GM21619 (cell line): ENCODE measurements around the gene MOV10.

Experiments used
- ATAC-seq: cut with Tn5 transposase; IDR thresholded peaks from one replicate; pipeline ENCODE4 v1.9.1; 2021; ENCODE audit not compliant: unreplicated experiment

MOV10 gene

GRCh38 chr1:112673592-112674439, 643 bp upstream of the MOV10 start:
- ATAC-seq: no peak

- ATAC-seq: peak; percentile 41
Measured at GRCh38 chr1:112674986-112675727, 698 bp downstream of the MOV10 start.

DNA sequence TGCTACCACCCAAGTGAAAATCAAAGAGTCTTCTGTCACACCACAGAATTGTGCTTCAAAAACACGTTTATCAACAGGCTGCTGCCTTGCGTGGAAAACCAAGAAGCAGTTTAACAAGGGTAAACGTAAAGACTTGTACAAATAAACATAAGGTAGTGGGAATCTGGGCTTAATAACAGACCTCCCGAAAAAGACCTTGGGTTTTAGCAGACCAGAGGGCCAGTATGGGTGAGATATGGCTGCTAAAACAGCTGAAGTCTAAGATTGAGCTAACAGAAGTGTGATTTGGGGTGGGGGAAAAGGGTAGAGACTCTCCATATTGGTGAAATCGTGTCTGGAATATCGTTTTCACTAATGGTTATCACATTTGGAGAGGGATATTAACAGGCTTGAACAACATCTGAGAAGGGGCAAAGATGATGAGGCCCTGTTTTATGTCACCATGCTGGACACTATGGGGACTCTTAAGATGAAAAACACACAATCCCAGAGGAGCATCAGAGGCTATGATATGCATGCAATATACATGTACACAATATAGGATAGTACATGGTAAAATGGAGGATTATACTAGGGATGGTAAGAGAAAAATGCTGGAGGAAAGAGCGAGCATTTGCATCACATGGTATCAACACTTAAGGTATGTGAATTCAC, 1.4 kb downstream of the MOV10 start:
- no peak for ATAC-seq

- no peak for ATAC-seq
Measured at GRCh38 chr1:112676543-112676942, 2.1 kb downstream of the MOV10 start.

DNA sequence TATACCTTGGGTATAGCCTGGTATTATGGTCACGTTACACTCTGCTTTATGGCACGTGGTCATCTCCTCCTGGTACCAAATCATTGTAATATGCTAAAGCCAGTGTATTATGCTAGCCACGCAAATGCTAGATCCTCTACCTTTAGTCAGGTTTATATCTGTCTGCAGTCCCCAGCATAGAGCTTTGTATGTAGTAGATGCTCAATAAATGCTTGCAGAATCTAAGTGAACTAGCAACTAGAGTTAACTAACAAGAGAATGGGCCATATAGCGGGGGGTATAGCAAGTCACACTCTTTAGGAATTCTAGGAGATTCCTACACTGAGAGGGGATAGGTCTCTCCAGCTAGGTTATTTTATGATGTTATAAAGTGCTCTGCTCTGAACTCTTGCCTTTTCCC, 3.0 kb downstream of the MOV10 start:
- ATAC-seq: no peak

GRCh38 chr1:112678605-112679004, 4.1 kb downstream of the MOV10 start:
- no peak for ATAC-seq

GRCh38 chr1:112685913-112686312, 11.5 kb downstream of the MOV10 start:
- no peak for ATAC-seq

GRCh38 chr1:112686417-112686816, 12.0 kb downstream of the MOV10 start:
- no peak for ATAC-seq

- no peak for ATAC-seq
Measured at GRCh38 chr1:112686835-112687234, 12.4 kb downstream of the MOV10 start.

DNA sequence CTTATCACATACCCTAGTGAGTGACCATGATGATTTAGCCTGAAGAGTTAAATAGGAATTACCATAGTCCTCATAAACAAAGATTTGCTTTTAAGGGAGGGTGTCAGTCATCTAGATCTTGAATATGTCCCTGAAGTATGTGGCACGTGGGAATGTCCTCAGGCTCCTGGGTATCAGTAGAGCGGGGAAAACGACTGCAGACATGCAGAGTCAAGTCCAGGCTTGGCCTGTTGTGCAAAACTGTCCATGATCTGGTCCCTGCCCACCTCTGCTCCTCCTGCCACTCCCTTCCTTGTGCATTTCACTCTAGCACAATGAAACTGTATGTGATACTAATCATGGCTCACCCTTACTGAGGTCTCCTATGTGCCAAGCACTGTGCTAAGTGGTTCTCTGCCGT, 12.9 kb downstream of the MOV10 start:
- no peak for ATAC-seq

DNA sequence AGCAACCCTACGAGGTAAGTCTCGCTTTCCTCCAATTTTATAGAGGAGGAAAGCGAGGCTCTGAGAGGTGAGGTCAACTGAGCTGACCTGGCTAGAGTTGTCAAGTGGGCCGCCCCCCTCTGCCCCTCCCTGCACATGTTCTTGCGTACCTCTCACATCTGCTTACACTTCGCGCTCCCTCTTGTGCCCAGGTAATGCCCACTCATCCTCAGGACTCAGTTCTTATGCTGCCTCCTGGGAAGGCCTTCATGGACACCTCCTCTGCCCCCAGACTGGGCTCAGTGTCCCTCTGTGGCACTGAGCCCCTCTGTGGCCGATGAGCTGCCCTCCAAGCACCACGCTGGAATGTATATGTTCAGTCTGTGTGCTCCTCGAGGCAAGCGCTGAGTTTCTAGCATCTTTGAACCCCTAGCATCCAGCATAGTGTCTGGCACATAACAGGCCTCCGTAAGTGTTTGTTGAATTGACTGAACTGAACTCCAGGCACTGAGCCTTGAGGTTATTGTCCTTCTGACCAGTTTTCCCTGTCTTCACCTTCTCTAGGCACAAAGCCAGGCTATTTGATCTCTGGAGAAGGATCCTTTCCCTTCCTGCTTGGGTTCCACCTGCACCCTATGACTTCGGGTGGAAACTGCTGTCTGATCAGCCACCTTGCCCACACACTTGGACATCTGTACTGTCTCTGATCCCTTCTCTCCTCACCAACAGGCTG, 13.5 kb downstream of the MOV10 start:
- no peak for ATAC-seq

DNA sequence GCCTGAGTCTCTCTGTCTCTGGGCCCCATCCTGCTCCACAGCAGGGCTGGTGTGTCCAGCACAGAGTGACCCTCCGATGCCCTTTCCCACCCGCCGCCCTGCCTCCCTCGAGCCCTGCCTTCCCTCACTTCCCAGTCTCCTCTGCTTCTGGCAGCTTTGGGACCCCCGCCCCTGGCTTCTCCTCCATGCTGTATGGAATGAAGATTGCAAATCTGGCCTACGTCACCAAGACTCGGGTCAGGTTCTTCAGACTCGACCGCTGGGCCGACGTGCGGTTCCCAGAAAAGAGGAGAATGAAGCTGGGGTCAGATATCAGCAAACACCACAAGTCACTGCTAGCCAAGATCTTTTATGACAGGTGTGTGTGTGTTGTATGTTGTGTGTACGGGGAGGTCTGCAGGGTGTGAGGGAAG, 14.3 kb downstream of the MOV10 start:
- no peak for ATAC-seq

GRCh38 chr1:112689196-112689841, 14.9 kb downstream of the MOV10 start:
- no peak for ATAC-seq

DNA sequence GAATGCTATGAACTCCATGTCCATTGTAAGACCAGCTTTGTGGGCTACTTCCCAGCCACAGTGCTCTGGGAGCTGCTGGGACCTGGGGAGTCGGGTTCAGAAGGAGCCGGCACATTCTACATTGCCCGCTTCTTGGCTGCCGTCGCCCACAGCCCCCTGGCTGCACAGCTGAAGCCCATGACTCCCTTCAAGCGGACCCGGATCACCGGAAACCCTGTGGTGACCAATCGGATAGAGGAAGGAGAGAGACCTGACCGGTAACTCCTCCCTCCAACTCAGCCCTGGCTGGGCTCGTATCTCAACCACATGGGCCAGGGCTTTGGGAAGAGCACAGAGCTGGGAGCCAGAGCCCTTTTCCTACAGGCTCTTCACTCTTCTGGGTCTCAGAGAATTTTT, 15.4 kb downstream of the MOV10 start:
- ATAC-seq: no peak

DNA sequence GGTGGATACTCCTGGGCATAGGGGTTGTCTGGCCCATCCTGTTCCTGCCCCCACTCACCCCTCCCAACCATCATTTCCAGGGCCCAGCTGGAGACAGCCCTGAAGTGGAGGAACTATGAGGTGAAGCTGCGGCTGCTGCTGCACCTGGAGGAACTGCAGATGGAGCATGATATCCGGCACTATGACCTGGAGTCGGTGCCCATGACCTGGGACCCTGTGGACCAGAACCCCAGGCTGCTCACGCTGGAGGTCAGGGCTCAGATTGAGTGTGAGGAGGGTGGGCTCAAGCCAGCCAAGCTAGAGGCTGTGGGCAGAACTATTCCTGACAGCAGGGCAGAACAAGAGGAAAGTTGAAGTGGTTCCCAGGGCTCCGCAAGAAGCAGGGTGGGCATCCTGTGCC, 18.2 kb downstream of the MOV10 start:
- no peak for ATAC-seq

GRCh38 chr1:112693821-112694220, 19.4 kb downstream of the MOV10 start:
- ATAC-seq: no peak

DNA sequence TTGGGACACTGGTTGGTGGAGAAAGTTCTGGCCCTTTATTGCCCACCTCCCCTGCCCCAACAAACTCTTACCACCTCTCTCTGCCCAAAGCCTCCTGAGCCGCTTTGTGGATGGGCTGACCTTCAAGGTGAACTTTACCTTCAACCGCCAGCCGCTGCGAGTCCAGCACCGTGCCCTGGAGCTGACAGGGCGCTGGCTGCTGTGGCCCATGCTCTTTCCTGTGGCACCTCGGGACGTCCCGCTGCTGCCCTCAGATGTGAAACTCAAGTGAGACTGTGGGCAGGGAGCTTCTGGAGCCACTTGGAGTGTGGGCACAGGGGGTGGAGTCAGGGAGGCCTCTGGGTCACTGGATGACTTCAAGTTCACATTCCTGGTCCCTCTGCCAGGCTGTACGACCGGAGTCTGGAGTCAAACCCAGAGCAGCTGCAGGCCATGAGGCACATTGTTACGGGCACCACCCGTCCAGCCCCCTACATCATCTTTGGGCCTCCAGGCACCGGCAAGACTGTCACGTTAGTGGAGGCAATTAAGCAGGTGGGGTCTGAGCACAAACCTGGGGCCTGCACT, 20.0 kb downstream of the MOV10 start:
- no peak for ATAC-seq

DNA sequence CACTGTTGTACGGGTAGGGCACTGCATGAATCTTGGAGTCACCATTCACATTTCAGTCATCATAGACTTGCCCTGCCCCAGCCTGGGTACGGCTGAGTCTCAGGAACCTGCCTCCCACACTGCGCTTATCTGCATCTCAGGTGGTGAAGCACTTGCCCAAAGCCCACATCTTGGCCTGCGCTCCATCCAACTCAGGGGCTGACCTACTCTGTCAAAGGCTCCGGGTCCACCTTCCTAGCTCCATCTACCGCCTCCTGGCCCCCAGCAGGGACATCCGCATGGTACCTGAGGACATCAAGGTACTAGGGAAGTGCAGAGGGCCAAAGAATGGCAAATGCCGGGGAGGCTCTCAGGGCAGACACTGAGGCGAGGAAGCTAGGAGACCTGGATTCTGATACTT, 20.8 kb downstream of the MOV10 start:
- no peak for ATAC-seq

GRCh38 chr1:112696578-112697314, 22.3 kb downstream of the MOV10 start:
- no peak for ATAC-seq

DNA sequence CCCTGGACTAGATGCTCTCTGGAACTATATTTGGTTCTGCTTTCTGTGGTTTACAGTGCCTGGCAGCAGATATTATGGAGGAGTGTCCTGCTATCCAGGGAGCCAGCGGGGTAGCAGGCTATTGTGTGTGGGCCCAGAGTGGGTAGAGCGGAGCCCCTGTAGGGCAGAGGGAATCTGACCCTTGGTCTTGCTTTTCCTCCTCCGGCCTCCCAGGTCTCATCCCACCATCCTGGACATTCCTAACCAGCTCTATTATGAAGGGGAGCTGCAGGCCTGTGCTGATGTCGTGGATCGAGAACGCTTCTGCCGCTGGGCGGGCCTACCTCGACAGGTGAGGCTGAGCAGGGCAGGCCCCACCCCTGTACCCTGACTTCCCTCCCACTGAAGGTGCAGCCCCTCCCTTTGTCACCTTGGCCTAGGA, 23.3 kb downstream of the MOV10 start:
- no peak for ATAC-seq
